Thyroid gland (tissue), 4 donors: ENCODE results near the gene ATP6V1C2.

Experiments
- POLR2A ChIP-seq, 2 donors: fragments of 450-650 bp; IDR thresholded peaks; one replicate each; pipeline ENCODE4 v1.6.1; 2017; ENCODE audit warnings: antibody characterized with exemption in 2 of 2, mild to moderate bottlenecking in 2 of 2, moderate library complexity in 1 of 2
- TF ChIP-seq, protein P1 (sequence below), 6 experiments: fragments of 200-600 bp in 3 of 6; fragments of 450-650 bp in 3 of 6; sonication (generic) in 3 of 6; IDR thresholded peaks; one replicate each; pipeline ENCODE4 v1.5.1; 2016 to 2019; ENCODE audit warnings: antibody characterized with exemption in 6 of 6, mild to moderate bottlenecking in 2 of 6, inconsistent platforms in 1 of 6, moderate library complexity in 1 of 6

DNA sequence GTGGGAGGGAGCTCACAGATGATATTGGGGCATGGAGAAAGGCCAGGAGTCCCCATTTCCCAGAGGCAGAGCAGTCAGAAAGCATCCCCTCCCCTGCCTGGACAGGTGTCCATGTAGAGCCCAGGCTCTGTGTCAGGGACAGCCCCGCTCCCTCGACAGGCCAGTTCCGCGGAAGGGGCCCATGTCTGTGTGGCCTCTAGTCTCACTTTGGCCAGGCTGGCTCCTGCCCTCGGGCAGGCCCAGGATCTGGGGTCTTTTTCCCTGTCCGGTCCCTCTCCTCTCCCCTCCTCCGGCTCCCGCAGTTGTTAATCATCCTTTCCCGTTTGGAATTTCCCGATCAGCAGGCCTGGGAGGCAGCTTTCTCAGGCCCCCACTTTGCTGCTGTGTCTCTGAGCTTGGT, 111.6 kb downstream of the ATP6V1C2 start:
- TF ChIP-seq, protein P1, sequence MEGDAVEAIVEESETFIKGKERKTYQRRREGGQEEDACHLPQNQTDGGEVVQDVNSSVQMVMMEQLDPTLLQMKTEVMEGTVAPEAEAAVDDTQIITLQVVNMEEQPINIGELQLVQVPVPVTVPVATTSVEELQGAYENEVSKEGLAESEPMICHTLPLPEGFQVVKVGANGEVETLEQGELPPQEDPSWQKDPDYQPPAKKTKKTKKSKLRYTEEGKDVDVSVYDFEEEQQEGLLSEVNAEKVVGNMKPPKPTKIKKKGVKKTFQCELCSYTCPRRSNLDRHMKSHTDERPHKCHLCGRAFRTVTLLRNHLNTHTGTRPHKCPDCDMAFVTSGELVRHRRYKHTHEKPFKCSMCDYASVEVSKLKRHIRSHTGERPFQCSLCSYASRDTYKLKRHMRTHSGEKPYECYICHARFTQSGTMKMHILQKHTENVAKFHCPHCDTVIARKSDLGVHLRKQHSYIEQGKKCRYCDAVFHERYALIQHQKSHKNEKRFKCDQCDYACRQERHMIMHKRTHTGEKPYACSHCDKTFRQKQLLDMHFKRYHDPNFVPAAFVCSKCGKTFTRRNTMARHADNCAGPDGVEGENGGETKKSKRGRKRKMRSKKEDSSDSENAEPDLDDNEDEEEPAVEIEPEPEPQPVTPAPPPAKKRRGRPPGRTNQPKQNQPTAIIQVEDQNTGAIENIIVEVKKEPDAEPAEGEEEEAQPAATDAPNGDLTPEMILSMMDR (IDR thresholded peaks at IDR 0.05), result no peak
- TF ChIP-seq POLR2A (IDR thresholded peaks at IDR 0.05), result no peak
